ES-I3 (cell line): ENCODE measurements around the gene OXA1L.
"Not testable (repeated sequence)": the region's sequence is repeated elsewhere in the genome, so short reads cannot be mapped to it uniquely, and the experiment has no call there.

Experiments used
- H3K36me3 ChIP-seq: 2 replicates; pipeline ENCODE4 v1.6.1; 2013; ENCODE audit warnings: mild to moderate bottlenecking, low read length, control low read depth, moderate library complexity; ENCODE audit not compliant: insufficient read depth
- H3K4me1 ChIP-seq: 2 replicates; pipeline ENCODE4 v1.6.1; 2013; ENCODE audit warnings: mild to moderate bottlenecking, control low read depth, low read length; ENCODE audit not compliant: insufficient read depth
- H3K9ac ChIP-seq: 2 replicates; pipeline ENCODE4 v1.6.1; 2013; ENCODE audit warnings: low read depth, mild to moderate bottlenecking, low read length, moderate library complexity
- H3K9me3 ChIP-seq: 2 replicates; pipeline ENCODE4 v1.6.1; 2013; ENCODE audit warnings: mild to moderate bottlenecking, low read length, moderate library complexity; ENCODE audit not compliant: control insufficient read depth, insufficient read depth

OXA1L gene

GRCh38 chr14:22776215-22776614 lies 9.7 kb downstream of the OXA1L start:
- H3K9ac ChIP-seq, result no peak overlapping the region
- H3K36me3 ChIP-seq, result peaks cover 10% of the 10 kb centered on the region; the same call in 1 of the 2 replicates
- H3K9me3 ChIP-seq, result no peaks in the 10 kb centered on the region
- H3K4me1 ChIP-seq, result peaks cover 13% of the 10 kb centered on the region

- not testable (repeated sequence) for H3K36me3 ChIP-seq, H3K9me3 ChIP-seq, H3K9ac ChIP-seq
- H3K4me1 ChIP-seq, result peaks cover 13% of the 10 kb centered on the region
These were observed 10.4 kb downstream of the OXA1L start for GRCh38 chr14:22776849-22777248.

GRCh38 chr14:22778084-22778483 lies 11.6 kb downstream of the OXA1L start:
- H3K9me3 ChIP-seq, result no peaks in the 10 kb centered on the region
- peaks cover 13% of the 10 kb centered on the region for H3K4me1 ChIP-seq
- H3K36me3 ChIP-seq, result 0 out of 2 replicates have a peak, but pooled peaks cover 2% of the 10 kb centered on the region

GRCh38 chr14:22780105-22780679 lies 13.7 kb downstream of the OXA1L start:
- Histone ChIP-seq H3K9ac (no peak overlapping the region), H3K36me3 (no peaks in the 10 kb centered on the region), H3K9me3 (no peaks in the 10 kb centered on the region), H3K4me1 (peaks cover 13% of the 10 kb centered on the region)

More at GRCh38 chr14:22778084-22778483, 11.6 kb downstream of the OXA1L start:
- H3K9ac ChIP-seq, result no peak overlapping the region

GRCh38 chr14:22780941-22781300 lies 14.4 kb downstream of the OXA1L start:
- no peak overlapping the region for H3K9ac ChIP-seq
- H3K36me3 ChIP-seq, result no peaks in the 10 kb centered on the region
- no peaks in the 10 kb centered on the region for H3K9me3 ChIP-seq
- peaks cover 13% of the 10 kb centered on the region for H3K4me1 ChIP-seq

GRCh38 chr14:22781301-22781991 lies 15.0 kb downstream of the OXA1L start:
- peaks cover 13% of the 10 kb centered on the region for H3K4me1 ChIP-seq
- no peaks in the 10 kb centered on the region for H3K36me3 ChIP-seq

GRCh38 chr14:22786685-22787084 lies 20.2 kb downstream of the OXA1L start:
- no peaks in the 10 kb centered on the region for H3K9me3 ChIP-seq
- no peaks in the 10 kb centered on the region for H3K36me3 ChIP-seq
- peaks cover 3% of the 10 kb centered on the region; the same call in 1 of the 2 replicates for H3K4me1 ChIP-seq
- H3K9ac ChIP-seq, result no peak overlapping the region

More at GRCh38 chr14:22781301-22781991, 15.0 kb downstream of the OXA1L start:
- no peak overlapping the region for H3K9ac ChIP-seq
- no peaks in the 10 kb centered on the region for H3K9me3 ChIP-seq

- H3K9me3 ChIP-seq, result 0 out of 2 replicates have a peak, but pooled peaks cover 3% of the 10 kb centered on the region
- H3K4me1 ChIP-seq, result peaks cover 4% of the 10 kb centered on the region
- no peaks in the 10 kb centered on the region for H3K36me3 ChIP-seq
- no peak overlapping the region for H3K9ac ChIP-seq
These were observed 24.8 kb downstream of the OXA1L start for GRCh38 chr14:22791301-22791700.

- H3K4me1 ChIP-seq, result peaks cover 11% of the 10 kb centered on the region
- H3K36me3 ChIP-seq, result no peaks in the 10 kb centered on the region
- H3K9me3 ChIP-seq, result 0 out of 2 replicates have a peak, but pooled peaks cover 3% of the 10 kb centered on the region
These were observed 25.7 kb downstream of the OXA1L start for GRCh38 chr14:22792158-22792557.

GRCh38 chr14:22793550-22793949 lies 27.1 kb downstream of the OXA1L start:
- H3K9me3 ChIP-seq, H3K9ac ChIP-seq, H3K36me3 ChIP-seq: not testable (repeated sequence)
- peaks cover 16% of the 10 kb centered on the region for H3K4me1 ChIP-seq

More at GRCh38 chr14:22792158-22792557, 25.7 kb downstream of the OXA1L start:
- H3K9ac ChIP-seq, result no peak overlapping the region

GRCh38 chr14:22793976-22794375 lies 27.5 kb downstream of the OXA1L start:
- Histone ChIP-seq H3K4me1 (peaks cover 15% of the 10 kb centered on the region), H3K9me3 (0 out of 2 replicates have a peak, but pooled peaks cover 3% of the 10 kb centered on the region), H3K9ac (no peak overlapping the region), H3K36me3 (no peaks in the 10 kb centered on the region)

- no peaks in the 10 kb centered on the region for H3K36me3 ChIP-seq
- 0 out of 2 replicates have a peak, but pooled peaks cover 3% of the 10 kb centered on the region for H3K9me3 ChIP-seq
- H3K4me1 ChIP-seq, result peaks cover 13% of the 10 kb centered on the region
- no peak overlapping the region for H3K9ac ChIP-seq
These were observed 28.1 kb downstream of the OXA1L start for GRCh38 chr14:22794551-22794951.

- 0 out of 2 replicates have a peak, but pooled peaks cover 3% of the 10 kb centered on the region for H3K9me3 ChIP-seq
- no peaks in the 10 kb centered on the region for H3K36me3 ChIP-seq
- H3K9ac ChIP-seq, result no peak overlapping the region
- peaks cover 13% of the 10 kb centered on the region for H3K4me1 ChIP-seq
These were observed 29.7 kb downstream of the OXA1L start for GRCh38 chr14:22796087-22796707.

- no peaks in the 10 kb centered on the region for H3K36me3 ChIP-seq
- H3K9ac ChIP-seq, result no peak overlapping the region
- peaks cover 13% of the 10 kb centered on the region for H3K4me1 ChIP-seq
- H3K9me3 ChIP-seq, result 0 out of 2 replicates have a peak, but pooled peaks cover 3% of the 10 kb centered on the region
These were observed 30.8 kb downstream of the OXA1L start for GRCh38 chr14:22797017-22797917.
